H1 (cell line): ENCODE data around the gene TRAPPC12.

Experiments used
- EP300 ChIP-seq, 2 experiments: IDR thresholded peaks; 1 replicate in 1 of 2; 2 replicates in 1 of 2; pipeline ENCODE4 v1.6.1; 2011 to 2012; ENCODE audit warnings: low read depth in 2 of 2, low read length in 2 of 2, mild to moderate bottlenecking in 2 of 2, borderline replicate concordance in 1 of 2, inconsistent platforms in 1 of 2, moderate library complexity in 1 of 2
- TCF12 ChIP-seq: IDR thresholded peaks from 2 replicates; pipeline ENCODE4 v1.6.1; 2011; ENCODE audit warnings: low read depth, mild to moderate bottlenecking, low read length
- YY1 ChIP-seq: IDR thresholded peaks from 2 replicates; pipeline ENCODE4 v1.6.1; 2011; ENCODE audit warnings: low read depth, mild to moderate bottlenecking, low read length
- TF ChIP-seq, protein P1 (sequence below), 3 experiments: IDR thresholded peaks; 1 replicate in 2 of 3; 2 replicates in 1 of 3; pipeline versions ENCODE4 v1.5.1 to v1.6.1; 2011; ENCODE audit warnings: low read length in 3 of 3, mild to moderate bottlenecking in 3 of 3, inconsistent platforms in 2 of 3, low read depth in 1 of 3, moderate library complexity in 1 of 3; ENCODE audit not compliant: insufficient read depth in 1 of 3; ENCODE audit errors: control extremely low read depth in 1 of 3

DNA sequence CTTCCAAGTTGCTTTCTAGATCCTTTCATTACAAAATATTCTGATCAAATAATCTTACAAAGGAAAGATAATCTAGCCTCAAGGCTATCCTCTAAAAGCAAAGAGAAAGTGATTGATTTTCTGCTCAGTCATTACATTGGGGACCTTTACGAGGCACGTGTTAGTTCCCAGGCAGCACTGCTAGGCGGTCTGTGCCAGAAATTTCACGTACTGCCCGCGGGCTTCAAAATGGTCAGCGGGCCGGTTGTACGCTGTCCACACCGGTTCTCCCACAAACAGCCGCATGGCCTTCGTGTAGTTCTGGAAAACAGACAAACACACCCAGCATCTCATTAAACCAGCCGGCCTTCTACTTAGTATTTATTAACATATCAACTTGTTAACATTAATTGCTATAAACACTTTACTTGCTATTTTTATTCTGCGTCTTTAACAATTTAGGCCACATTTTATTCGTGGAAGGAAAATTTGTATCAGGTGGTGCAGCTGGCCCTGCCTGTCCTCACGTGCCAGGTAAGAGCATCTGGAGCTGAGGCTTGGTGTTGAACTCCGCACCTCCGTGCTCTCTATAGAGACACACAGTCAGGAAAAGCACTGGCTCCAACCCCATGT is 119.4 kb downstream of the TRAPPC12 start:
- TF ChIP-seq, protein P1, sequence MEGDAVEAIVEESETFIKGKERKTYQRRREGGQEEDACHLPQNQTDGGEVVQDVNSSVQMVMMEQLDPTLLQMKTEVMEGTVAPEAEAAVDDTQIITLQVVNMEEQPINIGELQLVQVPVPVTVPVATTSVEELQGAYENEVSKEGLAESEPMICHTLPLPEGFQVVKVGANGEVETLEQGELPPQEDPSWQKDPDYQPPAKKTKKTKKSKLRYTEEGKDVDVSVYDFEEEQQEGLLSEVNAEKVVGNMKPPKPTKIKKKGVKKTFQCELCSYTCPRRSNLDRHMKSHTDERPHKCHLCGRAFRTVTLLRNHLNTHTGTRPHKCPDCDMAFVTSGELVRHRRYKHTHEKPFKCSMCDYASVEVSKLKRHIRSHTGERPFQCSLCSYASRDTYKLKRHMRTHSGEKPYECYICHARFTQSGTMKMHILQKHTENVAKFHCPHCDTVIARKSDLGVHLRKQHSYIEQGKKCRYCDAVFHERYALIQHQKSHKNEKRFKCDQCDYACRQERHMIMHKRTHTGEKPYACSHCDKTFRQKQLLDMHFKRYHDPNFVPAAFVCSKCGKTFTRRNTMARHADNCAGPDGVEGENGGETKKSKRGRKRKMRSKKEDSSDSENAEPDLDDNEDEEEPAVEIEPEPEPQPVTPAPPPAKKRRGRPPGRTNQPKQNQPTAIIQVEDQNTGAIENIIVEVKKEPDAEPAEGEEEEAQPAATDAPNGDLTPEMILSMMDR (IDR thresholded peaks at IDR 0.05; ENCODE audit: control extremely low read depth in 1 of 3, insufficient read depth in 1 of 3, low read depth in 1 of 3, low read length in 3 of 3): no peak
- TF ChIP-seq YY1 (no peak), EP300 (IDR thresholded peaks at IDR 0.05; ENCODE audit: borderline replicate concordance in 1 of 2, low read depth in 2 of 2, low read length in 2 of 2) (no peak), TCF12 (no peak)
